Measurements from ENCODE around the gene OR10A3.
"Not testable (repeated sequence)": the region's sequence is repeated elsewhere in the genome, so short reads cannot be mapped to it uniquely, and the experiment has no call there.

DNA sequence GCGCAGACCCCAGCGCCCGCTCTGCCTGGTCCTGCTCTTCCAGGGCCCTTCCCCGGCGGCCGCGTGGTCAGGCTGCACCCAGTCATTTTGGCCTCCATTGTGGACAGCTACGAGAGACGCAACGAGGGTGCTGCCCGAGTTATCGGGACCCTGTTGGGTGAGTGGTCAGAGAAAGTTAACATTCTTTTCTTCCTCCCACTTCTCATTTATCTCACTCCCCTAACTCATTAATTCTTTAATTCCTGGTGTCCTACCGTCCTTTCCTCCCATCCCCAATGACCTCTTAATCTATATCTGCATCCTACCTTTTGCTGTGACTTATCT is 46.0 kb upstream of the OR10A3 start:
- not testable (repeated sequence) for TF ChIP-seq FOXK1 (CRISPR knock-in tag; IDR thresholded peaks at IDR 0.05); SP1 (CRISPR knock-in tag; conservative IDR thresholded peaks at IDR 0.05); JUN (CRISPR knock-in tag; IDR thresholded peaks at IDR 0.05); NFE2L1 (CRISPR knock-in tag; IDR thresholded peaks at IDR 0.05); MXD4 (CRISPR knock-in tag; IDR thresholded peaks at IDR 0.05; ENCODE audit: borderline replicate concordance); KAT7 (CRISPR knock-in tag; IDR thresholded peaks at IDR 0.05; ENCODE audit: borderline replicate concordance)
- TF ChIP-seq, protein P1, sequence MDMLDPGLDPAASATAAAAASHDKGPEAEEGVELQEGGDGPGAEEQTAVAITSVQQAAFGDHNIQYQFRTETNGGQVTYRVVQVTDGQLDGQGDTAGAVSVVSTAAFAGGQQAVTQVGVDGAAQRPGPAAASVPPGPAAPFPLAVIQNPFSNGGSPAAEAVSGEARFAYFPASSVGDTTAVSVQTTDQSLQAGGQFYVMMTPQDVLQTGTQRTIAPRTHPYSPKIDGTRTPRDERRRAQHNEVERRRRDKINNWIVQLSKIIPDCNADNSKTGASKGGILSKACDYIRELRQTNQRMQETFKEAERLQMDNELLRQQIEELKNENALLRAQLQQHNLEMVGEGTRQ (CRISPR knock-in tag; IDR thresholded peaks at IDR 0.05) = not testable (repeated sequence)
- TF ChIP-seq, protein P2, sequence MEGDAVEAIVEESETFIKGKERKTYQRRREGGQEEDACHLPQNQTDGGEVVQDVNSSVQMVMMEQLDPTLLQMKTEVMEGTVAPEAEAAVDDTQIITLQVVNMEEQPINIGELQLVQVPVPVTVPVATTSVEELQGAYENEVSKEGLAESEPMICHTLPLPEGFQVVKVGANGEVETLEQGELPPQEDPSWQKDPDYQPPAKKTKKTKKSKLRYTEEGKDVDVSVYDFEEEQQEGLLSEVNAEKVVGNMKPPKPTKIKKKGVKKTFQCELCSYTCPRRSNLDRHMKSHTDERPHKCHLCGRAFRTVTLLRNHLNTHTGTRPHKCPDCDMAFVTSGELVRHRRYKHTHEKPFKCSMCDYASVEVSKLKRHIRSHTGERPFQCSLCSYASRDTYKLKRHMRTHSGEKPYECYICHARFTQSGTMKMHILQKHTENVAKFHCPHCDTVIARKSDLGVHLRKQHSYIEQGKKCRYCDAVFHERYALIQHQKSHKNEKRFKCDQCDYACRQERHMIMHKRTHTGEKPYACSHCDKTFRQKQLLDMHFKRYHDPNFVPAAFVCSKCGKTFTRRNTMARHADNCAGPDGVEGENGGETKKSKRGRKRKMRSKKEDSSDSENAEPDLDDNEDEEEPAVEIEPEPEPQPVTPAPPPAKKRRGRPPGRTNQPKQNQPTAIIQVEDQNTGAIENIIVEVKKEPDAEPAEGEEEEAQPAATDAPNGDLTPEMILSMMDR (IDR thresholded peaks at IDR 0.05) = not testable (repeated sequence)
- TF ChIP-seq, protein P3, sequence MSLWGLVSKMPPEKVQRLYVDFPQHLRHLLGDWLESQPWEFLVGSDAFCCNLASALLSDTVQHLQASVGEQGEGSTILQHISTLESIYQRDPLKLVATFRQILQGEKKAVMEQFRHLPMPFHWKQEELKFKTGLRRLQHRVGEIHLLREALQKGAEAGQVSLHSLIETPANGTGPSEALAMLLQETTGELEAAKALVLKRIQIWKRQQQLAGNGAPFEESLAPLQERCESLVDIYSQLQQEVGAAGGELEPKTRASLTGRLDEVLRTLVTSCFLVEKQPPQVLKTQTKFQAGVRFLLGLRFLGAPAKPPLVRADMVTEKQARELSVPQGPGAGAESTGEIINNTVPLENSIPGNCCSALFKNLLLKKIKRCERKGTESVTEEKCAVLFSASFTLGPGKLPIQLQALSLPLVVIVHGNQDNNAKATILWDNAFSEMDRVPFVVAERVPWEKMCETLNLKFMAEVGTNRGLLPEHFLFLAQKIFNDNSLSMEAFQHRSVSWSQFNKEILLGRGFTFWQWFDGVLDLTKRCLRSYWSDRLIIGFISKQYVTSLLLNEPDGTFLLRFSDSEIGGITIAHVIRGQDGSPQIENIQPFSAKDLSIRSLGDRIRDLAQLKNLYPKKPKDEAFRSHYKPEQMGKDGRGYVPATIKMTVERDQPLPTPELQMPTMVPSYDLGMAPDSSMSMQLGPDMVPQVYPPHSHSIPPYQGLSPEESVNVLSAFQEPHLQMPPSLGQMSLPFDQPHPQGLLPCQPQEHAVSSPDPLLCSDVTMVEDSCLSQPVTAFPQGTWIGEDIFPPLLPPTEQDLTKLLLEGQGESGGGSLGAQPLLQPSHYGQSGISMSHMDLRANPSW (CRISPR knock-in tag; conservative IDR thresholded peaks at IDR 0.05; ENCODE audit: low read depth) = not testable (repeated sequence)
- TF ChIP-seq, protein P4, sequence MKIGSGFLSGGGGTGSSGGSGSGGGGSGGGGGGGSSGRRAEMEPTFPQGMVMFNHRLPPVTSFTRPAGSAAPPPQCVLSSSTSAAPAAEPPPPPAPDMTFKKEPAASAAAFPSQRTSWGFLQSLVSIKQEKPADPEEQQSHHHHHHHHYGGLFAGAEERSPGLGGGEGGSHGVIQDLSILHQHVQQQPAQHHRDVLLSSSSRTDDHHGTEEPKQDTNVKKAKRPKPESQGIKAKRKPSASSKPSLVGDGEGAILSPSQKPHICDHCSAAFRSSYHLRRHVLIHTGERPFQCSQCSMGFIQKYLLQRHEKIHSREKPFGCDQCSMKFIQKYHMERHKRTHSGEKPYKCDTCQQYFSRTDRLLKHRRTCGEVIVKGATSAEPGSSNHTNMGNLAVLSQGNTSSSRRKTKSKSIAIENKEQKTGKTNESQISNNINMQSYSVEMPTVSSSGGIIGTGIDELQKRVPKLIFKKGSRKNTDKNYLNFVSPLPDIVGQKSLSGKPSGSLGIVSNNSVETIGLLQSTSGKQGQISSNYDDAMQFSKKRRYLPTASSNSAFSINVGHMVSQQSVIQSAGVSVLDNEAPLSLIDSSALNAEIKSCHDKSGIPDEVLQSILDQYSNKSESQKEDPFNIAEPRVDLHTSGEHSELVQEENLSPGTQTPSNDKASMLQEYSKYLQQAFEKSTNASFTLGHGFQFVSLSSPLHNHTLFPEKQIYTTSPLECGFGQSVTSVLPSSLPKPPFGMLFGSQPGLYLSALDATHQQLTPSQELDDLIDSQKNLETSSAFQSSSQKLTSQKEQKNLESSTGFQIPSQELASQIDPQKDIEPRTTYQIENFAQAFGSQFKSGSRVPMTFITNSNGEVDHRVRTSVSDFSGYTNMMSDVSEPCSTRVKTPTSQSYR (CRISPR knock-in tag; IDR thresholded peaks at IDR 0.05) = not testable (repeated sequence)

Data from WTC11 (cell line).